K562 (cell line): ENCODE results near the gene AKAP7.

Experiments
- BACH1 ChIP-seq: fragments of 200-800 bp; sonication (Bioruptor generic); IDR thresholded peaks from 2 replicates; pipeline ENCODE4 v1.6.1; 2016; ENCODE audit warnings: missing genetic modification characterization, missing compliant biosample characterization
- ELF1 ChIP-seq: fragments of 200-800 bp; sonication (Bioruptor generic); IDR thresholded peaks from 2 replicates; pipeline ENCODE4 v1.6.1; 2016; ENCODE audit warnings: missing genetic modification characterization, missing compliant biosample characterization
- JUND ChIP-seq, 2 experiments: IDR thresholded peaks; 2 replicates in 1 of 2; 3 replicates in 1 of 2; pipeline ENCODE4 v1.6.1; 2011; ENCODE audit warnings: borderline replicate concordance in 2 of 2, low read depth in 2 of 2, low read length in 2 of 2, improper control_type of control experiment in 1 of 2, missing biosample characterization in 1 of 2, missing genetic modification characterization in 1 of 2, missing genetic modification reagents in 1 of 2
- POLR2AphosphoS5 ChIP-seq: IDR thresholded peaks from 2 replicates; pipeline ENCODE4 v1.6.1; 2011; ENCODE audit warnings: mild to moderate bottlenecking, low read depth, low read length, moderate library complexity; ENCODE audit not compliant: control insufficient read depth, insufficient read depth
- POU5F1 ChIP-seq: fragments of 150-350 bp; IDR thresholded peaks from 2 replicates; pipeline ENCODE4 v1.6.1; 2014; ENCODE audit warnings: borderline replicate concordance, low read length, low read depth, mild to moderate bottlenecking; ENCODE audit not compliant: partially characterized antibody
- SMC3 ChIP-seq: conservative IDR thresholded peaks from 2 replicates; pipeline ENCODE4 v1.6.1; 2011; ENCODE audit warnings: low read depth, low read length, improper control_type of control experiment; ENCODE audit not compliant: insufficient read depth
- TF ChIP-seq, protein P1 (sequence below): sonication (generic); formaldehyde crosslinking; IDR thresholded peaks from 2 replicates; pipeline ENCODE4 v1.9.0; 2022; ENCODE audit warnings: mild to moderate bottlenecking, missing genetic modification reagents
- TF ChIP-seq, protein P2 (sequence below), 3 experiments: IDR thresholded peaks in 2 of 3; conservative IDR thresholded peaks in 1 of 3; 2 replicates each; pipeline ENCODE4 v1.5.1; 2011 to 2012; ENCODE audit warnings: low read length in 3 of 3, mild to moderate bottlenecking in 3 of 3, control low read depth in 2 of 3, improper control_type of control experiment in 1 of 3, inconsistent platforms in 1 of 3, low read depth in 1 of 3, mixed read lengths in 1 of 3, moderate library complexity in 1 of 3; ENCODE audit not compliant: insufficient read depth in 2 of 3

DNA sequence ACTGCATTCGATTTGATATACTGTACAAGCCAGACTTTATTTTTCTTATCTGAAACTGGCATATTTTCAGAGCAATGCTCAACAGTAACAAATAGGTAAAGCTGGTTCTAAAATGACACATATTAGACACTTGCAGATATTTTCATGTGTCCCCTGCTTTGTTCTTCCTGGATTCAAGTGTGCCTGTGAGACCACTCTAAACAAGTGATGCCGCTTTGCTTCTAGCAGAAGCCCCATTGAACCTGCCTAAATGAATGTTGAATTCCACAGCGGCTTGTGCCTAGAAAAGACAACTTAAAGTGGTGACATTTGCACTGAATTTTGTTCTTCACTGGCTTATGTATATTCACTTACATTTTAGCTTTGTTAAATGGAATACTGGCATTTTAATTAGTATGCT, 115.7 kb downstream of the AKAP7 start:
- TF ChIP-seq, protein P1, sequence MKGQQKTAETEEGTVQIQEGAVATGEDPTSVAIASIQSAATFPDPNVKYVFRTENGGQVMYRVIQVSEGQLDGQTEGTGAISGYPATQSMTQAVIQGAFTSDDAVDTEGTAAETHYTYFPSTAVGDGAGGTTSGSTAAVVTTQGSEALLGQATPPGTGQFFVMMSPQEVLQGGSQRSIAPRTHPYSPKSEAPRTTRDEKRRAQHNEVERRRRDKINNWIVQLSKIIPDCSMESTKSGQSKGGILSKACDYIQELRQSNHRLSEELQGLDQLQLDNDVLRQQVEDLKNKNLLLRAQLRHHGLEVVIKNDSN, result no peak
- no peak for TF ChIP-seq JUND (IDR thresholded peaks at IDR 0.05; ENCODE audit: borderline replicate concordance, low read depth, low read length)
- no peak for TF ChIP-seq JUND (tag; IDR thresholded peaks at IDR 0.05; ENCODE audit: borderline replicate concordance, low read depth, low read length)
- TF ChIP-seq, protein P2, sequence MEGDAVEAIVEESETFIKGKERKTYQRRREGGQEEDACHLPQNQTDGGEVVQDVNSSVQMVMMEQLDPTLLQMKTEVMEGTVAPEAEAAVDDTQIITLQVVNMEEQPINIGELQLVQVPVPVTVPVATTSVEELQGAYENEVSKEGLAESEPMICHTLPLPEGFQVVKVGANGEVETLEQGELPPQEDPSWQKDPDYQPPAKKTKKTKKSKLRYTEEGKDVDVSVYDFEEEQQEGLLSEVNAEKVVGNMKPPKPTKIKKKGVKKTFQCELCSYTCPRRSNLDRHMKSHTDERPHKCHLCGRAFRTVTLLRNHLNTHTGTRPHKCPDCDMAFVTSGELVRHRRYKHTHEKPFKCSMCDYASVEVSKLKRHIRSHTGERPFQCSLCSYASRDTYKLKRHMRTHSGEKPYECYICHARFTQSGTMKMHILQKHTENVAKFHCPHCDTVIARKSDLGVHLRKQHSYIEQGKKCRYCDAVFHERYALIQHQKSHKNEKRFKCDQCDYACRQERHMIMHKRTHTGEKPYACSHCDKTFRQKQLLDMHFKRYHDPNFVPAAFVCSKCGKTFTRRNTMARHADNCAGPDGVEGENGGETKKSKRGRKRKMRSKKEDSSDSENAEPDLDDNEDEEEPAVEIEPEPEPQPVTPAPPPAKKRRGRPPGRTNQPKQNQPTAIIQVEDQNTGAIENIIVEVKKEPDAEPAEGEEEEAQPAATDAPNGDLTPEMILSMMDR (IDR thresholded peaks at IDR 0.05 in 2 of 3, conservative IDR thresholded peaks at IDR 0.05 in 1 of 3; ENCODE audit: insufficient read depth in 2 of 3, low read depth in 1 of 3, low read length in 3 of 3), result no peak
- no peak for TF ChIP-seq SMC3
- no peak for TF ChIP-seq ELF1 (tag)
- TF ChIP-seq POU5F1, result no peak
- no peak for TF ChIP-seq POLR2AphosphoS5
- no peak for TF ChIP-seq BACH1 (tag)
